ENCODE data around the gene PTPRN2.

The PTPRN2 gene

DNA sequence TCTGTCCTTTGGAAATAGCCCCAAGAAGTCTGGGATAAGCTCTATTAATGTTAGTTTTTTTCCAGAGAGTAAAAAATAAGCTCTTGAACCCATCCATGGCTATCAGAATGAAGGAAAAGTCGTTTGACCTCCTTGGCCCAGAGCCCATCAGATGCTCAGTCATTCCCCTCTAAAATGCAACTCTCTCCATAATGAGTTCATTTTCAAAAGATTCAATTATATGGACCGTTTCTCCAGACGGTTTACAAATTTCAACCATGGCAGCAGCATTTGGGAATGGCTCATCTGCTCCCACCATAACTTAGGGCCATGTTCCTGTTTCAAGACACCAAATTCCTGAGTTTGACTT is 220.0 kb downstream of the PTPRN2 start:
- TF ChIP-seq, protein P1, sequence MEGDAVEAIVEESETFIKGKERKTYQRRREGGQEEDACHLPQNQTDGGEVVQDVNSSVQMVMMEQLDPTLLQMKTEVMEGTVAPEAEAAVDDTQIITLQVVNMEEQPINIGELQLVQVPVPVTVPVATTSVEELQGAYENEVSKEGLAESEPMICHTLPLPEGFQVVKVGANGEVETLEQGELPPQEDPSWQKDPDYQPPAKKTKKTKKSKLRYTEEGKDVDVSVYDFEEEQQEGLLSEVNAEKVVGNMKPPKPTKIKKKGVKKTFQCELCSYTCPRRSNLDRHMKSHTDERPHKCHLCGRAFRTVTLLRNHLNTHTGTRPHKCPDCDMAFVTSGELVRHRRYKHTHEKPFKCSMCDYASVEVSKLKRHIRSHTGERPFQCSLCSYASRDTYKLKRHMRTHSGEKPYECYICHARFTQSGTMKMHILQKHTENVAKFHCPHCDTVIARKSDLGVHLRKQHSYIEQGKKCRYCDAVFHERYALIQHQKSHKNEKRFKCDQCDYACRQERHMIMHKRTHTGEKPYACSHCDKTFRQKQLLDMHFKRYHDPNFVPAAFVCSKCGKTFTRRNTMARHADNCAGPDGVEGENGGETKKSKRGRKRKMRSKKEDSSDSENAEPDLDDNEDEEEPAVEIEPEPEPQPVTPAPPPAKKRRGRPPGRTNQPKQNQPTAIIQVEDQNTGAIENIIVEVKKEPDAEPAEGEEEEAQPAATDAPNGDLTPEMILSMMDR (IDR thresholded peaks at IDR 0.05; ENCODE audit: borderline replicate concordance, insufficient read depth, low read depth, low read length) = no peak
- H3K4me3 ChIP-seq (ENCODE audit: low read depth, low read length) = no peak overlapping the region

DNA sequence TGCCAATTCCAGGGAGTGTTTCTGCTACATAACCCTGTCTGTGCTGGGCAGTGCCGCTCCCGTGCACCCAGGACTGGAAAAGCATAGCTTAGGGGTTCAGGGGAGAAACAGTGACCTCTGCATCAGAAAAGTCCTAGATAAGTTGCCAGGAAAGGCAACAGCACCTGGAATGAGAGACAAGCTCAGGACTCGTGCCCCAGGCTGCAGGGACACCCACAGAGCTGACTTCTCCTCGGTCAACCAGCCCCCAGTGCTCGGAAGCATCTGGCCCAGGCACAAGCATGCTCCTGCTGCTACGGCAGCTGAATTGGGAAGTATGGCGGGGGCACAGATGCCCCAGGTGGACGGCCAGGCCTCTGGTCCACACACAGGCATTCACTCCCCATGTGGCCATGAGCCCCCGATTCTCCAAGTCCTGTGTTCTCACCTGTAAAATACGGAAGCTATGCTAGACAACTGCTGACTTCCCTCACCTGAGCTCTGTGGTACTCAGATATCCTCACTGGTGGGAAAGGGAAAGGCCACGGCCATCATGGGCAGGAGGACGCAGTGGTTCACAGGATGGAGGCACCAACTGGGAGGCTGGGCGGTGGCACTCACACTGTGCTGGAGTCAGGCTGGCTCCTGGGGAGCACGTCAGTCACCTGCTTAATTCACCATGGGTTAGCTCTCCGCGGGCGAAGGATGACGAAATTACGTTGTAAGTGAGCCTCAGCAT is 220.5 kb downstream of the PTPRN2 start:
- TF ChIP-seq, protein P1 (IDR thresholded peaks at IDR 0.05; ENCODE audit: borderline replicate concordance, insufficient read depth, low read depth, low read length) = no peak
- no peak overlapping the region for H3K4me3 ChIP-seq (ENCODE audit: low read depth, low read length)

DNA sequence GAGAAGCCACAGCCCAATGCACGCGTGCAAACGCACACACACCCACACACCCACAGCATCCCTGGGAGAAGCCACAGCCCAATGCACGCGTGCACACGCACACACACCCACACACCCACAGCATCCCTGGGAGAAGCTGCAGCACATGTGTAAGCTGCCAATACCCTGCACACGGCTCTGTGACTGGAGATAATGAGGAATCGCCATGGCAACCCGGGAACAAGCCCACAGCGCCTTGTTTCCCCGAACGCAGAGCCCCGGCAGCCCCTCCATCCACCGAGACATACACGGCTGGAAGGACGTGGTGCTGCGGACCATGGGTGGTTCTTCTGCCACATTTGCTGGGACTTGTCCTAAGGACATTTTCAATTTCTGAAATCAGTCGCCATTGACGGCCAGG is 221.3 kb downstream of the PTPRN2 start:
- H3K4me3 ChIP-seq (ENCODE audit: low read depth, low read length) = no peak overlapping the region
- TF ChIP-seq, protein P1 (IDR thresholded peaks at IDR 0.05; ENCODE audit: borderline replicate concordance, insufficient read depth, low read depth, low read length) = no peak

DNA sequence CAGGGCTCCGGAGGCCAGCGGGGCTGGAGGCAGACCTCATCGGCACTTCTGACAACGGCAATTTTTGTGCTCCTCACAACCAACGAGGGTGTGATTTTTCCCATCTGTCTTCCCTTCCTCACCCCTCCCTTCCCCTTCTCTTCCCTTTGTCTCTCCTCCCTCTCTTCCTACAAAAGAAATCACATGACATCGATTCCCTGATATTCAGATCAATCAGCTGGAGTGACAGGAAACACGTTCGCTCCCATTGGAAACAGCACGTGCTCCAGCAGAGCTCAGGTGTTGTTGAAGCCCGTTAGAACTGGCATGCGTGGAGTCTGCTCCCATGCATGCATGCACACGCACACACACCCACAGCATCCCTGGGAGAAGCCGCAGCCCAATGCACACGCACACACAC is 222.4 kb downstream of the PTPRN2 start:
- TF ChIP-seq, protein P1 (IDR thresholded peaks at IDR 0.05; ENCODE audit: borderline replicate concordance, insufficient read depth, low read depth, low read length) = no peak
- no peak overlapping the region for H3K4me3 ChIP-seq (ENCODE audit: low read depth, low read length)

DNA sequence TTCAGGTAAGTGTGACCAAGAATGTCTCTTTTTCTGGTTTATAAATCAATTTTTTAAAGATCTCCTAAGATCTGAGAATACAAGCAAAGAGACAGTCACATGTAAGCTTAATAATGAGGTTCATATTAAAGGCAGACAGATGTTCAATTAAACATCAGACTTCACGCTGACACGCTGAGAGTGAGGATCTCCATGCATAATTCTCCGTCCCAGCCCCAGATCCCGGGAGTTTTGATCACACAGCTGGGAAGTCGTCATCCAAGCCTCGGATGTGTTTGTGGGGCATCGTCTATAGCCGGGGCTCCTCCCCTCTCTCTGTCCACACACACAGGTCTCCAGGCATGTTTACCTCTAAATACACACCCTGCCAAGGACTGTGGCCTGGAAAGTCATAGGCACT is 223.2 kb downstream of the PTPRN2 start:
- no peak overlapping the region for H3K4me3 ChIP-seq (ENCODE audit: low read depth, low read length)
- TF ChIP-seq, protein P1 (IDR thresholded peaks at IDR 0.05; ENCODE audit: borderline replicate concordance, insufficient read depth, low read depth, low read length) = no peak

DNA sequence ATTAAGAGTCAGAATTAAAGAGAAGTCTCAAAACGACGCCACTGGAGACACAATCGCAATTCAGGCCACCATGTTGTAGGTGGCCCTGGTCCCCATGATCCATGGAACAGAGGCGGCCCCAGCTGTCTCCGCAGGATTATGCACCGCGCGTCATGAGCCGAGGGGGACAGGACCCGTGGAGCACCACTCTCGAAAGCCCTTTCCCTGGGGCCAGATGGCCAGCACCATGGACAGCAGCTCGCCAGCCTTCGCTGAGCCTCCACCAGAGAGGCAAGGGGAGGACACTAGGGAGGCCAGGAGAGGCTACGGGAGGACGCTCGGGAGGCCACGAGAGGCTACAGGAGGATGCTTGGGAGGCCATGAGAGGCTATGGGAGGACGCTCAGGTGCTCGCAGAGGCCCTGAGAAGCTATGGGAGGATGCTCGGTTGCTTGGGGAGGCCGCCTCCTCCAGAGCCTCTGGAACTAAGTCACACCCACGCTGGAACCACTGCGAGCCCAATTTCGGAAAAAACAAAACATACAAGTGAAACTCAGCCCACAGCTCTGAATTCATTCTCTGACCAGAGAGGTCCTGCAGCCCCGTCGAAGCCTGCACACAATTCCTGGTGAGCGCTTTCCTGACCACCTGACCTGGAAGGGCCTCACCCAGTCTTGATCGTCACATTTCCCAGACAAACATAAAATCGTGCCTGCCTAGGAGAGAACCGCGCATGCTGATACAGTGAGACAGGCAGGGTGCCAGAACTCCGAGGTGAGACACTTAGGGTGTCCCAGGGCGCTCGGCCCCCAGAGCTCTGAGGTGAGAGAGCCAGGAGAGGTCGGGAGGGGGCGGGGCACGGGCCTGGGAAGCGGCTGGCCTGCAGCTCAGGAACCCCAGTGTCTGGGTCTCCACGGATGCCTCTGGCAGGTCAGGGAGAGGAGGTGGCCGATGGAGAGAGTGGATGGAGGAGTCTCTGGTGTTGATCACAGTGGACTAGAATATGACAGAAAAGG is 224.4 kb downstream of the PTPRN2 start:
- TF ChIP-seq, protein P1 (IDR thresholded peaks at IDR 0.05; ENCODE audit: borderline replicate concordance, insufficient read depth, low read depth, low read length) = no peak
- no peak overlapping the region for H3K4me3 ChIP-seq (ENCODE audit: low read depth, low read length)
